Neuronal stem cell (in vitro differentiated cells): ENCODE results near the gene CRP.

Source experiments
- DNase-seq: peaks from one replicate; pipeline ENCODE4 v3.0.0-alpha.2; 2013; ENCODE audit warnings: low spot score
- H2AFZ ChIP-seq: one replicate; pipeline ENCODE4 v1.6.1; 2013; ENCODE audit warnings: mild to moderate bottlenecking, low read length, inconsistent platforms
- H2AK5ac ChIP-seq: 2 replicates; pipeline ENCODE4 v1.6.1; 2013; ENCODE audit warnings: low read depth, mild to moderate bottlenecking, inconsistent platforms, low read length, moderate library complexity, mixed read lengths
- H2BK120ac ChIP-seq: 2 replicates; pipeline ENCODE4 v1.6.1; 2013; ENCODE audit warnings: low read depth, mild to moderate bottlenecking, inconsistent platforms, low read length, moderate library complexity, mixed read lengths
- H2BK12ac ChIP-seq: one replicate; pipeline ENCODE4 v1.6.1; 2013; ENCODE audit warnings: low read length, inconsistent platforms
- H2BK15ac ChIP-seq: 2 replicates; pipeline ENCODE4 v1.6.1; 2013; ENCODE audit warnings: mild to moderate bottlenecking, low read length, inconsistent platforms, mixed read lengths
- H2BK5ac ChIP-seq: one replicate; pipeline ENCODE4 v1.6.1; 2013; ENCODE audit warnings: inconsistent platforms, mild to moderate bottlenecking, low read length, moderate library complexity
- H3K14ac ChIP-seq: one replicate; pipeline ENCODE4 v1.6.1; 2013; ENCODE audit warnings: low read length, inconsistent platforms
- H3K18ac ChIP-seq: 2 replicates; pipeline ENCODE4 v1.6.1; 2013; ENCODE audit warnings: low read length, inconsistent platforms
- H3K23ac ChIP-seq: 2 replicates; pipeline ENCODE4 v1.6.1; 2013; ENCODE audit warnings: low read depth, mild to moderate bottlenecking, mixed read lengths, low read length, inconsistent platforms; ENCODE audit not compliant: poor library complexity
- H3K27ac ChIP-seq: replicated peaks from 3 replicates; pipeline ENCODE4 v1.5.1; 2013; ENCODE audit warnings: low read length, inconsistent platforms
- H3K27me3 ChIP-seq, 3 experiments: 2 replicates each; pipeline ENCODE4 v1.6.1; 2013; ENCODE audit warnings: low read length in 3 of 3, mild to moderate bottlenecking in 2 of 3, inconsistent platforms in 1 of 3, low read depth in 1 of 3, mixed read lengths in 1 of 3, moderate library complexity in 1 of 3; ENCODE audit not compliant: control insufficient read depth in 3 of 3, insufficient read depth in 3 of 3
- H3K36me3 ChIP-seq, 2 donors: replicated peaks in 1 of 2; 2 replicates each; pipeline ENCODE4 v1.6.1; 2013; ENCODE audit warnings: low read length in 2 of 2; ENCODE audit not compliant: control insufficient read depth in 2 of 2, insufficient read depth in 2 of 2
- H3K4ac ChIP-seq: 2 replicates; pipeline ENCODE4 v1.6.1; 2013; ENCODE audit warnings: inconsistent platforms, mild to moderate bottlenecking, low read length, moderate library complexity
- H3K4me1 ChIP-seq, 2 donors: 1 replicate in 1 of 2; 2 replicates in 1 of 2; pipeline ENCODE4 v1.6.1; 2013; ENCODE audit warnings: low read length in 2 of 2, low read depth in 1 of 2; ENCODE audit not compliant: control insufficient read depth in 2 of 2, insufficient read depth in 1 of 2
- H3K4me2 ChIP-seq: one replicate; pipeline ENCODE4 v1.6.1; 2013; ENCODE audit warnings: mild to moderate bottlenecking, low read length, inconsistent platforms; ENCODE audit not compliant: insufficient read depth, poor library complexity, severe bottlenecking
- H3K4me3 ChIP-seq, 2 donors: 2 replicates each; pipeline ENCODE4 v1.5.1; 2013; ENCODE audit warnings: low read length in 2 of 2, mild to moderate bottlenecking in 2 of 2, inconsistent platforms in 1 of 2, moderate library complexity in 1 of 2
- H3K79me1 ChIP-seq: one replicate; pipeline ENCODE4 v1.6.1; 2013; ENCODE audit warnings: low read depth, mild to moderate bottlenecking, inconsistent platforms, low read length, moderate library complexity
- H3K9ac ChIP-seq: one replicate; pipeline ENCODE4 v1.6.1; 2013; ENCODE audit warnings: mild to moderate bottlenecking, low read depth, low read length, inconsistent platforms; ENCODE audit not compliant: poor library complexity
- H3K9me3 ChIP-seq, 2 donors: replicated peaks in 1 of 2; 2 replicates each; pipeline versions ENCODE3 to v1.6.1; 2013; ENCODE audit warnings: low read length in 2 of 2, mild to moderate bottlenecking in 2 of 2, inconsistent platforms in 1 of 2, low read depth in 1 of 2, mixed read lengths in 1 of 2, moderate library complexity in 1 of 2; ENCODE audit not compliant: control insufficient read depth in 2 of 2, insufficient read depth in 1 of 2
- H4K8ac ChIP-seq: one replicate; pipeline ENCODE4 v1.6.1; 2013; ENCODE audit warnings: low read depth, mild to moderate bottlenecking, inconsistent platforms, low read length, moderate library complexity
- H4K91ac ChIP-seq: one replicate; pipeline ENCODE4 v1.6.1; 2013; ENCODE audit warnings: low read length, low read depth, mild to moderate bottlenecking, inconsistent platforms; ENCODE audit not compliant: poor library complexity
- WGBS, 2 donors: extraction: QIAGEN DNeasy Blood & Tissue Kit; methylation state at CpG; one replicate each; pipeline ENCODE4 v1.1.7; 2013; ENCODE audit warnings: missing lambda C conversion rate in 2 of 2, mixed read lengths in 1 of 2; ENCODE audit not compliant: insufficient read length in 2 of 2, insufficient replicate concordance in 1 of 2; ENCODE audit errors: extremely low coverage in 2 of 2; 5-methylcytosine and 5-hydroxymethylcytosine counted together

CRP gene

GRCh38 chr1:159663552-159663951 lies 50.8 kb downstream of the CRP start:
- H2AK5ac ChIP-seq = no peak overlapping the region
- H2BK15ac ChIP-seq = no peak overlapping the region
- H3K4ac ChIP-seq = no peak overlapping the region
- no peak overlapping the region for H2BK120ac ChIP-seq
- H2BK12ac ChIP-seq = no peak overlapping the region
- no peaks in the 10 kb centered on the region for H3K9me3 ChIP-seq
- H3K4me1 ChIP-seq = no peaks in the 10 kb centered on the region
- no peak for DNase-seq
- no peak overlapping the region for H2AFZ ChIP-seq
- no peak overlapping the region for H4K91ac ChIP-seq
- no peak overlapping the region for H3K4me2 ChIP-seq
- H3K23ac ChIP-seq = no peak overlapping the region
- no peak overlapping the region for H3K18ac ChIP-seq
- no peak overlapping the region for H3K27ac ChIP-seq
- H3K4me3 ChIP-seq = no peak overlapping the region
- no peak overlapping the region for H2BK5ac ChIP-seq
- no peaks in the 10 kb centered on the region for H3K27me3 ChIP-seq
- no peak overlapping the region for H4K8ac ChIP-seq
- no peaks in the 10 kb centered on the region for H3K36me3 ChIP-seq
- WGBS, 2 donors = no CpG with 5 or more reads among the region's 2 CpGs
- H3K9ac ChIP-seq = no peak overlapping the region
- no peak overlapping the region for H3K14ac ChIP-seq
- no peaks in the 10 kb centered on the region for H3K79me1 ChIP-seq
